Esophagus squamous epithelium (tissue), 5 donors: ENCODE measurements around the gene DTNA. TPM values are rescaled to one million over a fixed set of nuclear protein-coding genes. Genes with fewer than 3 reads are reported as not detected.

ENCODE experiments used
- DNase-seq: peaks from one replicate; lab custom pipeline; 2025; lab: John Stamatoyannopoulos, UW
- H3K27ac ChIP-seq, 4 donors: fragments of 200-600 bp; sonication (generic); one replicate each; pipeline ENCODE4 v1.5.1; 2016 to 2019; ENCODE audit warnings: mild to moderate bottlenecking in 1 of 4
- H3K27me3 ChIP-seq, 4 donors: fragments of 200-600 bp; sonication (generic); 1 replicate in 3 of 4; 2 replicates in 1 of 4; pipeline versions ENCODE4 v1.5.1 to v1.6.0; 2017 to 2021; ENCODE audit warnings: antibody characterized with exemption in 1 of 4
- H3K36me3 ChIP-seq, 3 donors: fragments of 200-600 bp; sonication (generic); one replicate each; pipeline ENCODE4 v1.5.1; 2016 to 2019
- H3K4me1 ChIP-seq, 3 donors: fragments of 200-600 bp; sonication (generic); one replicate each; pipeline ENCODE4 v1.5.1; 2017 to 2019
- H3K4me3 ChIP-seq, 4 donors: fragments of 200-600 bp; sonication (generic); 1 replicate in 3 of 4; 2 replicates in 1 of 4; pipeline ENCODE4 v1.5.1; 2016 to 2019; ENCODE audit warnings: mild to moderate bottlenecking in 2 of 4, moderate library complexity in 1 of 4
- H3K9me3 ChIP-seq, 3 donors: fragments of 200-600 bp; sonication (generic); one replicate each; pipeline ENCODE4 v1.5.1; 2016 to 2019
- POLR2A ChIP-seq, 4 donors: fragments of 450-650 bp; IDR thresholded peaks; one replicate each; pipeline ENCODE4 v1.6.1; 2017; ENCODE audit warnings: antibody characterized with exemption in 4 of 4, mild to moderate bottlenecking in 4 of 4, moderate library complexity in 3 of 4
- WGBS, 2 donors: methylation state at CpG; one replicate each; pipeline ENCODE4 v1.1.5; 2018; 5-methylcytosine and 5-hydroxymethylcytosine counted together
- intact Hi-C: fragments of 100-400 bp; cut with DNase I; formaldehyde crosslinking; loops from one replicate; pipeline ENCODE4 v1.15.0; 2022
- total RNA-seq, 4 donors: library from RNA; depleted of rRNA; stranded (reverse); fragments of >200 nt; gene quantifications; one replicate each; pipeline ENCODE4 v1.1.0, GENCODE V29; 2016
- TF ChIP-seq, protein P1 (sequence below), 6 experiments: fragments of 450-650 bp in 4 of 6; fragments of 200-600 bp in 2 of 6; sonication (generic) in 2 of 6; IDR thresholded peaks; one replicate each; pipeline ENCODE4 v1.5.1; 2016 to 2019; ENCODE audit warnings: antibody characterized with exemption in 6 of 6, mild to moderate bottlenecking in 4 of 6, moderate library complexity in 4 of 6
- donor health status: DM: yes; HTN: yes; CAD: no.

Gene DTNA
- total RNA-seq, 4 donors from 2014 or later, result 1.7 to 75.0 (median 17.2) TPM

DNA sequence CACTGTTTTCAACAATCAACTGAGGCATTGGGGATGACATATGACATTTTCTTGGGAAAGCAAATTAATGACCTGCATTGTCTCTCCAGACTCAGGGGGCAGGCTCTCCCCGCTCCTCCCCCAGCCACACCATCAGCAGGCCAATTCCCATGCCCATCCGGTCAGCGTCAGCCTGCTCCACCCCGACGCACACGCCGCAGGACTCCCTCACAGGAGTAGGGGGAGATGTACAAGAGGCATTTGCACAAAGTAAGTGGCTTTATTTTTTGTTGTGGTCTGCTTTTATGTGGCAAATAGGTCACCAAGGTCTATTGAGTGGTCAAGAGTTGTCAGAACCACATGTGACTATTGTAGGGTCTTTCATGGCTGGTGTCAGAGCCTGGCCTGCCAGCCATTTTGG, 165.1 kb downstream of the DTNA start:
- no peak overlapping the region for H3K4me3 ChIP-seq
- intact Hi-C loops, result no loop called here
- DNase-seq, result no peak
- peaks cover 0 to 12% (median 0%) of the 10 kb centered on the region in 3 donors for H3K36me3 ChIP-seq
- H3K27me3 ChIP-seq, result no peaks in the 10 kb centered on the region
- H3K4me1 ChIP-seq, result no peaks in the 10 kb centered on the region
- H3K9me3 ChIP-seq, result no peaks in the 10 kb centered on the region
- TF ChIP-seq POLR2A (IDR thresholded peaks at IDR 0.05), result no peak
- TF ChIP-seq, protein P1, sequence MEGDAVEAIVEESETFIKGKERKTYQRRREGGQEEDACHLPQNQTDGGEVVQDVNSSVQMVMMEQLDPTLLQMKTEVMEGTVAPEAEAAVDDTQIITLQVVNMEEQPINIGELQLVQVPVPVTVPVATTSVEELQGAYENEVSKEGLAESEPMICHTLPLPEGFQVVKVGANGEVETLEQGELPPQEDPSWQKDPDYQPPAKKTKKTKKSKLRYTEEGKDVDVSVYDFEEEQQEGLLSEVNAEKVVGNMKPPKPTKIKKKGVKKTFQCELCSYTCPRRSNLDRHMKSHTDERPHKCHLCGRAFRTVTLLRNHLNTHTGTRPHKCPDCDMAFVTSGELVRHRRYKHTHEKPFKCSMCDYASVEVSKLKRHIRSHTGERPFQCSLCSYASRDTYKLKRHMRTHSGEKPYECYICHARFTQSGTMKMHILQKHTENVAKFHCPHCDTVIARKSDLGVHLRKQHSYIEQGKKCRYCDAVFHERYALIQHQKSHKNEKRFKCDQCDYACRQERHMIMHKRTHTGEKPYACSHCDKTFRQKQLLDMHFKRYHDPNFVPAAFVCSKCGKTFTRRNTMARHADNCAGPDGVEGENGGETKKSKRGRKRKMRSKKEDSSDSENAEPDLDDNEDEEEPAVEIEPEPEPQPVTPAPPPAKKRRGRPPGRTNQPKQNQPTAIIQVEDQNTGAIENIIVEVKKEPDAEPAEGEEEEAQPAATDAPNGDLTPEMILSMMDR (IDR thresholded peaks at IDR 0.05), result no peak
- 72 to 93% methylated on average over 3 to 7 of the region's 7 CpGs for WGBS, 2 donors
- H3K27ac ChIP-seq, result no peak overlapping the region

DNA sequence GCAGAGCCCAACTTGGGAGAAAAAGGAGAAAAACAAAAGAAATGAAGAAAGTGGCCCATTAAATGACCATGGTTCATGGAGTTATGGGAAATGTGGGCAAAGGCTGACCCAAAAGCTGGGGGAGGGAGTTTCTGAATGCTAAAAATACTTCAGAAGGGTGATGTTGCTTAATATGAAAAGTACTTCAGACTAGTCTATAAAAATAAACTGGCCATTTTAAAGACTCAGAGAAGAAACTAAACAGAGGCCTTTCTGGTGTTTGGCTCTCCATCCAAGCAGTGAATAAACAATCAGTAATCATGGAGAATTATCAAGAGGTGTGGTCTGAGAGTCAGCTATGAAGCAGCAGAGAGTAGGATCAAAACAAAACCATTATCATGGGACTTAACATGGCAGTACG, 170.3 kb downstream of the DTNA start:
- H3K36me3 ChIP-seq, result peaks cover 0 to 8% (median 0%) of the 10 kb centered on the region in 3 donors
- H3K27ac ChIP-seq, result peak overlapping the region in 3 of 4 donors; percentile 8 to 56 (median 39)
- intact Hi-C loops, result no loop called here
- no peaks in the 10 kb centered on the region for H3K4me1 ChIP-seq
- TF ChIP-seq, protein P1 (IDR thresholded peaks at IDR 0.05), result no peak
- TF ChIP-seq POLR2A (IDR thresholded peaks at IDR 0.05), result no peak
- WGBS, 2 donors, result 66 to 67% methylated on average over 1 of the region's 1 CpG
- DNase-seq, result no peak
- H3K9me3 ChIP-seq, result no peaks in the 10 kb centered on the region
- H3K27me3 ChIP-seq, result no peaks in the 10 kb centered on the region
- H3K4me3 ChIP-seq, result no peak overlapping the region

DNA sequence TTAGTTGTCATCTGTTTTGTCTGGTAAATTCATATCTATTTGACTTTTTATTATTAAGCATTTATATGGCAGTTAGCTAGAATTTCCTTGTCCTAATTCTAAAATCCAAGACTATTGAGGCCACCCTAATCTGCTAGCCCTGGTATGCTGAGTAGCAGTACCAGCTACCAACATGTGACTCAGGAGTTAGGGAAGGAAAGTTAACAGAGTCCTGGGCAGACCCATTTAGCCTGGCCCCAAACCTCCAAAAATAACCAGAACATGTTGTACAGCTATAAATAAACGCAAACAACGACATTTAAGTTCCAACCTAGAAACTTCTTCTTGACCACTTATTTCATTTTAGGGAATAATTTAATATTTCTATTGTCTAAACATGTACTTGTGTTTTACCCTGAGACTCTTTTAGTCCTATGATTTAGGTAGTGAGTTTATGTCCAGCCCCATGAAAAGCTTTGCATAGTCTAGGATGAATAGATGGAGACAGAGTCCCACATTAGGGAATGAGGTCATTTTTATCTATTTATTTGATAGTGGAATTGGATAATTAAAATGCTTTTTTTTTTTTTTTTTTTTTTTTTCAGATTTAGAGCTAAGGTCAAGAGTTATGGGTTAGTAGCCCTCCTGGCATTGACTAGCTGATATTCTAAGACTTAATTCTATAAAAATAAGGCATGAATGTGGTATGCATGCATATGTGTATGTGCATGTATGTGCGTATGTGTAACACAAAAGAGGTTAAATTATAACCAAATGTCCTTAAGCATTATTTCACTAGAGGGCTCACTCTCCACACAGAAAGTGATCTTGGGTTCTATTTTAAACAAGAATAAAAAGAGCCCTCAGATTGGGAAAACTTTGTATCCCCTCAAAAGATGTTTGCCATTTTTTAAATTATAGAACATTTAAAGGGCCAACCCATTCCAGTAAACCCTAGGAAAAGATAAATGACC, 171.1 kb downstream of the DTNA start:
- Histone ChIP-seq H3K9me3 (no peaks in the 10 kb centered on the region), H3K4me3 (no peak overlapping the region), H3K36me3 (peaks cover 0 to 7% (median 0%) of the 10 kb centered on the region in 3 donors), H3K27me3 (no peaks in the 10 kb centered on the region), H3K4me1 (no peaks in the 10 kb centered on the region), H3K27ac (peak overlapping the region in 3 of 4 donors; percentile 8 to 56 (median 39))
- no peak for DNase-seq
- intact Hi-C loops, result no loop called here
- WGBS, 2 donors, result 63 to 69% methylated on average over 3 of the region's 3 CpGs
- TF ChIP-seq, protein P1 (IDR thresholded peaks at IDR 0.05), result no peak
- no peak for TF ChIP-seq POLR2A (IDR thresholded peaks at IDR 0.05)

DNA sequence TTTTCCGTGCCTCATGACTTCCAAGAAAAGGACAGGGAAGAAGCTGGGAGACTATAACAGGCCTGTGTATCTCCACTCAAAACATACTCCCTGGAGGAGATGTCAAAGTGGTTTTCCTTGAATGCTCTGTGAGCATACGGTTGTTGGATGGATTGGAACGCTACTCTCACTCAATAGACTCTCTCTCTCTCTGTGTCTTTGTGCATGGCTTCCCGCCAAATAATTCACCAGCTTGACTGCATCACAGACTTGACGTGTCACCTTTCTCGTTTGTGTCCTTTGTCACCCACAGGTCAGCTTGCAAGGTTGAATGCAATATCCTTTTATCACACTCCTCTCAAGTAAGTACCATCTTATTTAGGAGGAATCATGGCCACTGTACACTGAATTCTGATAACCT, 174.3 kb downstream of the DTNA start:
- no peaks in the 10 kb centered on the region for H3K36me3 ChIP-seq
- H3K4me1 ChIP-seq, result no peaks in the 10 kb centered on the region
- intact Hi-C loops, result no loop called here
- WGBS, 2 donors, result 77 to 78% methylated on average over 6 of the region's 6 CpGs
- no peak for DNase-seq
- no peak overlapping the region for H3K27ac ChIP-seq
- TF ChIP-seq, protein P1 (IDR thresholded peaks at IDR 0.05), result no peak
- no peak for TF ChIP-seq POLR2A (IDR thresholded peaks at IDR 0.05)
- no peaks in the 10 kb centered on the region for H3K27me3 ChIP-seq
- H3K4me3 ChIP-seq, result no peak overlapping the region
- H3K9me3 ChIP-seq, result no peaks in the 10 kb centered on the region

DNA sequence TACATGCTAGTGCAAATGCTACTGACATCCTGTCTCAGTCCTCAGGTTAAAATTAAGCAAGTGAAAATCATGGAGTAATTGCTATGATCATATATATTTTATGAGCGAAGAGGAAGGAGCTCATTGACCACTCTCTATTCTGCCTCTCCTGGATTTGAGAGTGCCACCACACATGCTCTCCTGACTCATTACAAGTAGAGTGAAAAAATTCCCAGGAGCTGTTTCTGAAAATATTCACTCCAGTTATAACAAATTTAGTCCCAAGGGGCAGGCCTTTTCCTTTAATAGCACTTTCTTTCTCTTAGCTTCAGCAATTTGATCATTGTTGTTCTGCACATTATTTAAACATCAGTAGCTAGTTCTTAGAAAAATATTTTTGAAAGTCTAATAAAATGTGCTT, 176.1 kb downstream of the DTNA start:
- H3K4me3 ChIP-seq, result no peak overlapping the region
- H3K4me1 ChIP-seq, result no peaks in the 10 kb centered on the region
- H3K27me3 ChIP-seq, result no peaks in the 10 kb centered on the region
- TF ChIP-seq, protein P1 (IDR thresholded peaks at IDR 0.05), result no peak
- no peak for TF ChIP-seq POLR2A (IDR thresholded peaks at IDR 0.05)
- no peak for DNase-seq
- intact Hi-C loops, result no loop called here
- no peak overlapping the region for H3K27ac ChIP-seq
- H3K9me3 ChIP-seq, result no peaks in the 10 kb centered on the region
- WGBS, 2 donors, result 94 to 100% methylated on average over 1 of the region's 1 CpG
- no peaks in the 10 kb centered on the region for H3K36me3 ChIP-seq
